Measurements from ENCODE around the gene APH1A.

- no peak for TF ChIP-seq POLR2A (IDR thresholded peaks at IDR 0.05; ENCODE audit: low read depth, low read length)
- no peak for TF ChIP-seq POLR2AphosphoS5 (IDR thresholded peaks at IDR 0.05; ENCODE audit: low read depth, low read length)
Observed at GRCh38 chr1:150227228-150227627, 41.6 kb downstream of the APH1A start.
